DND-41 (cell line): Measurements from ENCODE around the gene MLYCD.

Source experiments
- ATAC-seq: fragments of 200-7000 bp; cut with Tn5 transposase; 3 replicates; pipeline ENCODE4 v1.9.1; 2021; ENCODE audit warnings: low read depth; ENCODE audit not compliant: insufficient read depth
- DNase-seq: peaks from one replicate; pipeline ENCODE4 v3.0.0-alpha.2; 2020
- H2AFZ ChIP-seq: 2 replicates; pipeline ENCODE4 v1.6.0; 2012; ENCODE audit warnings: low read depth, low read length
- H3K27ac ChIP-seq: 2 replicates; pipeline ENCODE4 v1.5.1; 2012; ENCODE audit warnings: low read length, inconsistent platforms
- H3K27me3 ChIP-seq: fragments of 200-600 bp; sonication (generic); 2 replicates; pipeline ENCODE4 v1.6.0; 2012; ENCODE audit warnings: low read length, mild to moderate bottlenecking, inconsistent platforms; ENCODE audit not compliant: insufficient read depth, poor library complexity
- H3K36me3 ChIP-seq: 2 replicates; pipeline ENCODE4 v1.5.1; 2012; ENCODE audit warnings: low read length, inconsistent platforms; ENCODE audit not compliant: insufficient read depth
- H3K4me1 ChIP-seq: 2 replicates; pipeline ENCODE4 v1.5.1; 2012; ENCODE audit warnings: mild to moderate bottlenecking, low read length; ENCODE audit not compliant: insufficient read depth
- H3K4me2 ChIP-seq: 2 replicates; pipeline ENCODE4 v1.6.0; 2012; ENCODE audit warnings: mild to moderate bottlenecking, moderate library complexity, low read length, inconsistent platforms; ENCODE audit not compliant: insufficient read depth
- H3K4me3 ChIP-seq, 2 experiments: fragments of 200-600 bp in 1 of 2; shearing (Covaris generic) in 1 of 2; 2 replicates each; pipeline ENCODE4 v1.5.1; 2012 to 2016; ENCODE audit warnings: inconsistent platforms in 2 of 2, low read length in 2 of 2, mild to moderate bottlenecking in 2 of 2, low read depth in 1 of 2, moderate library complexity in 1 of 2
- H3K79me2 ChIP-seq: 2 replicates; pipeline ENCODE4 v1.6.0; 2012; ENCODE audit warnings: low read length, inconsistent platforms; ENCODE audit not compliant: insufficient read depth
- H3K9ac ChIP-seq: 2 replicates; pipeline ENCODE4 v1.6.0; 2012; ENCODE audit warnings: low read depth, mild to moderate bottlenecking, inconsistent platforms, low read length, moderate library complexity
- H3K9me3 ChIP-seq: 2 replicates; pipeline ENCODE4 v1.5.1; 2012; ENCODE audit warnings: low read length, moderate library complexity, mild to moderate bottlenecking, inconsistent platforms; ENCODE audit not compliant: insufficient read depth, severe bottlenecking
- H4K20me1 ChIP-seq: 2 replicates; pipeline ENCODE4 v1.6.0; 2012; ENCODE audit warnings: low read length; ENCODE audit not compliant: insufficient read depth
- EZH2 ChIP-seq: IDR thresholded peaks from 3 replicates; pipeline ENCODE4 v1.6.1; 2012; ENCODE audit warnings: borderline replicate concordance, low read depth, mild to moderate bottlenecking, moderate library complexity, low read length, inconsistent platforms; ENCODE audit not compliant: severe bottlenecking
- TF ChIP-seq, protein P1 (sequence below): IDR thresholded peaks from 2 replicates; pipeline ENCODE4 v1.5.1; 2012; ENCODE audit warnings: borderline replicate concordance, low read length, moderate library complexity, mild to moderate bottlenecking; ENCODE audit not compliant: poor library complexity, severe bottlenecking; ENCODE audit errors: extremely low read depth

MLYCD gene

DNA sequence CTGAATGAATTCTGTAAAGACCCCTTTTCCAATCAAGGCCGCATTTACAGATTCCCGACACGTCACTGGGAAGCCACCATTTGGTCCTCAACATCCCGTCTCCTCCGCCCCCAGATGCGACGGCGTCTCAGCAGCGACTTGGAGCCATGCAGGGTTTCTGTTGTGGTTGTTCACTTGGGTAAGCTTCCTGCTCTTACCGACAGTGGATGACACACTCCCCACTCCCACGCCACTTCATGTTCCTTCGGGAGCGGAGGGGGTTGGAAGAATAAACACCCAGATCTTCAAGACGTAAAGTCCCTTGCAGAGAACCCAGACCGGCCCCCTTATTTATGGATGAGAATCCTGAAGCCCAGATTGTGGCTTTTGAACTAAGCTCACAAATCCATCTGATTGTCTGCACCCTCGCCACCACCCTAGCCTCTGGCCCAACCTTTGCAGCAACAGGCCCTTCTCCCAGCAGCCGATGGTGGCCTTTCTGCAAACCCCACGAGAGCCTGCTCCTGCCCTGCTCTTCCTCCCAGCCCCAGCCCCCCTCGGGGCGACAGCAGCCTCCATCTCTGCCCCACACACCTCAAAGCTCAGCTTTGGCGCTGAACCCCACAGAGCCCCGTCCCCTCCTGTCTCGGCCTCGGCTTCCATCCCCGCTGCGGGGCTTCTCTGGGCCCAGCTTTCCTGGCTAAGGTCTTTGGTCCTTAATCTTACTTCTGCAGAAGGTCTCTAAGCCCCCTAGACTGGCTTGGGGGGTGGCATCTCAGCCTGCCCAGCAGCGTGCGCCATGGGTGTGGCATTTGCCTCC lies 35.2 kb downstream of the MLYCD start:
- ATAC-seq (no peak), DNase-seq (no peak)
- Histone ChIP-seq H3K9ac (no peak overlapping the region), H3K9me3 (no peaks in the 10 kb centered on the region), H3K27ac (no peak overlapping the region), H4K20me1 (no peaks in the 10 kb centered on the region), H3K4me3 (no peak overlapping the region), H3K27me3 (no peaks in the 10 kb centered on the region), H2AFZ (no peak overlapping the region), H3K4me1 (no peaks in the 10 kb centered on the region), H3K4me2 (no peak overlapping the region), H3K36me3 (no peaks in the 10 kb centered on the region), H3K79me2 (no peaks in the 10 kb centered on the region)
- TF ChIP-seq, protein P1, sequence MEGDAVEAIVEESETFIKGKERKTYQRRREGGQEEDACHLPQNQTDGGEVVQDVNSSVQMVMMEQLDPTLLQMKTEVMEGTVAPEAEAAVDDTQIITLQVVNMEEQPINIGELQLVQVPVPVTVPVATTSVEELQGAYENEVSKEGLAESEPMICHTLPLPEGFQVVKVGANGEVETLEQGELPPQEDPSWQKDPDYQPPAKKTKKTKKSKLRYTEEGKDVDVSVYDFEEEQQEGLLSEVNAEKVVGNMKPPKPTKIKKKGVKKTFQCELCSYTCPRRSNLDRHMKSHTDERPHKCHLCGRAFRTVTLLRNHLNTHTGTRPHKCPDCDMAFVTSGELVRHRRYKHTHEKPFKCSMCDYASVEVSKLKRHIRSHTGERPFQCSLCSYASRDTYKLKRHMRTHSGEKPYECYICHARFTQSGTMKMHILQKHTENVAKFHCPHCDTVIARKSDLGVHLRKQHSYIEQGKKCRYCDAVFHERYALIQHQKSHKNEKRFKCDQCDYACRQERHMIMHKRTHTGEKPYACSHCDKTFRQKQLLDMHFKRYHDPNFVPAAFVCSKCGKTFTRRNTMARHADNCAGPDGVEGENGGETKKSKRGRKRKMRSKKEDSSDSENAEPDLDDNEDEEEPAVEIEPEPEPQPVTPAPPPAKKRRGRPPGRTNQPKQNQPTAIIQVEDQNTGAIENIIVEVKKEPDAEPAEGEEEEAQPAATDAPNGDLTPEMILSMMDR, result no peak
- TF ChIP-seq EZH2, result no peak

DNA sequence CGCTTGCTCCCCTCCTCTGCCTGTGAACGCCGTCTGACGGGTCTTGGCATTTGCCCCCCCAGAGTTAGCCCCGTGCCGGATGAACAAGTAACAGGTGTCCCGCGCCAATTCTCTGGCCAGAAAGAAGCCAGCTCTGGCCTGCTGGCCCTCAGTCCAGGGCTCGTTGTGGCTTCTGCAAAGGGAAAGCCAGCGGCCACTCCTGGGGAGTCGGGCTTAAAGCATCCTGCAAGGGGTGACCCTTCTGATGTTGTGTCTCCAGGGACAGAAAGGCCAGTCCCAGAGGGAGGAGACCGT lies 35.7 kb downstream of the MLYCD start:
- Histone ChIP-seq H3K4me2 (no peak overlapping the region), H3K9me3 (no peaks in the 10 kb centered on the region), H3K27ac (no peak overlapping the region), H3K36me3 (no peaks in the 10 kb centered on the region), H3K9ac (no peak overlapping the region), H3K27me3 (no peaks in the 10 kb centered on the region), H2AFZ (no peak overlapping the region), H3K4me1 (no peaks in the 10 kb centered on the region), H3K79me2 (no peaks in the 10 kb centered on the region), H3K4me3 (no peak overlapping the region), H4K20me1 (no peaks in the 10 kb centered on the region)
- TF ChIP-seq, protein P1, result no peak
- no peak for TF ChIP-seq EZH2
- no peak for DNase-seq
- no peak for ATAC-seq

DNA sequence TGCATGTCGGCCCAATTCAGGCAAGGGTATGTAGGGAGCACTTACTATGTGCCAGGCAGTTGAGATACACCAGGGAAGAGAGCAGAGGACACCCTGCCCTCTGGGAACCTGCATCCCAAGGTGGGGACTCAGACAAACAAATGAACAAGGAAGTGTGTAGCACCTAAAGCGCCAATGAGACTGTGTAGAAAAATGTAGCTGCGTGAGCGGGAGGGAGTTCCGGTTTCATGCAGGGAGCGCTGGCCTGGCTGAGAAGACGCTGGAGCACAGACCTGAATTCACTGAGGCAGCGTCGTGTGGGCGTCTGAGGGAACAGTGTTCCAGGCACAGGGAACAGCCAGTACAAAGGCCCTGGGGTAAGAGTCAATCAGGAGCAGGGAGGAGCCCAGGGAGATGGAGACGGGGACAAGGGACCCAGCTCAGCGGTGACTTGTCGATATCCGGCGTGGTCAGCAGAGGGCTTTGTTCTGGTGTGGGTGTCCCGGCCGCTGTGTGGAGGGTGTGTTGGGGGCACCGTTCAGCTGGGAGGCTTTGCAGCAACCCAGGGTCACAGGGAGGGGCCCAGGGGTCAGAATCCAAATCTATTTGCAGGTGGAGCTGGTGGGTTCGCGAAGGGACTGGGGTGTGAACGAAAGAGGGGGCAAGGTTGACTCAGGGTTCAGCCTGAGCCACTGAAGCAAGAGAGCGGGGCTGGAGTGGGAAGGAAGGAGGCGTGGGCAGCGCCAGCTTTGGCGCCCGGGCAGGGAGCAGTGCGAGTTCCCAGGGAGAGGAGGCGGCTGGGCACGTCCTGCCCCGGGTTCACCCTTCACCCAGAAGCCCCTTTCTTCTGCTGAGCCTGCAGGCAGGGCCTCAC lies 36.3 kb downstream of the MLYCD start:
- no peak overlapping the region for H3K27ac ChIP-seq
- DNase-seq (no peak), ATAC-seq (no peak; the same call in 2 of the 3 replicates)
- H4K20me1 ChIP-seq, result no peaks in the 10 kb centered on the region
- no peaks in the 10 kb centered on the region for H3K79me2 ChIP-seq
- no peaks in the 10 kb centered on the region for H3K4me1 ChIP-seq
- no peaks in the 10 kb centered on the region for H3K27me3 ChIP-seq
- H3K36me3 ChIP-seq, result no peaks in the 10 kb centered on the region
- H3K4me2 ChIP-seq, result no peak overlapping the region
- no peak overlapping the region for H3K9ac ChIP-seq
- no peaks in the 10 kb centered on the region for H3K9me3 ChIP-seq
- H3K4me3 ChIP-seq, result no peak overlapping the region
- TF ChIP-seq, protein P1, result no peak
- no peak for TF ChIP-seq EZH2
- no peak overlapping the region for H2AFZ ChIP-seq
